Keratinocyte (primary cell): ENCODE data around the gene OR10V1. TPM values are rescaled to one million over a fixed set of nuclear protein-coding genes. Genes with fewer than 3 reads are reported as not detected.

ENCODE experiments used
- DNase-seq: peaks from one replicate; pipeline ENCODE4 v3.0.0-alpha.2; 2011; ENCODE audit warnings: low read depth, missing footprints, low spot score
- FAIRE-seq: peaks from 2 replicates; lab custom pipeline; 2011; peaks lifted over from hg19 to GRCh38; lab: Jason Lieb, UNC
- H2AFZ ChIP-seq: 2 replicates; pipeline ENCODE4 v1.6.0; 2012; ENCODE audit warnings: low read length, control low read depth, inconsistent platforms; ENCODE audit not compliant: control insufficient read depth
- H3K27ac ChIP-seq: 2 replicates; pipeline ENCODE4 v1.5.1; 2011; ENCODE audit warnings: low read length; ENCODE audit not compliant: control insufficient read depth, insufficient read depth
- H3K27me3 ChIP-seq: 3 replicates; pipeline ENCODE4 v1.6.0; 2011; ENCODE audit warnings: low read length; ENCODE audit not compliant: control insufficient read depth, insufficient read depth; ENCODE audit errors: extremely low read depth
- H3K36me3 ChIP-seq, 2 experiments: 2 replicates in 1 of 2; 3 replicates in 1 of 2; pipeline ENCODE4 v1.5.1; 2011; ENCODE audit warnings: low read length in 2 of 2, mild to moderate bottlenecking in 1 of 2; ENCODE audit not compliant: control insufficient read depth in 2 of 2, insufficient read depth in 2 of 2; ENCODE audit errors: extremely low read depth in 1 of 2
- H3K4me1 ChIP-seq: 3 replicates; pipeline ENCODE4 v1.5.1; 2011; ENCODE audit warnings: low read length; ENCODE audit not compliant: control insufficient read depth, insufficient read depth; ENCODE audit errors: extremely low read depth
- H3K4me2 ChIP-seq: 3 replicates; pipeline ENCODE4 v1.6.0; 2011; ENCODE audit warnings: low read depth, low read length; ENCODE audit not compliant: control insufficient read depth, insufficient read depth; ENCODE audit errors: extremely low read depth
- H3K4me3 ChIP-seq, 3 experiments: fragments of 200-600 bp in 1 of 3; sonication (generic) in 1 of 3; 2 replicates in 2 of 3; 3 replicates in 1 of 3; pipeline ENCODE4 v1.5.1; 2011 to 2016; ENCODE audit warnings: low read length in 3 of 3, mild to moderate bottlenecking in 3 of 3, control low read depth in 2 of 3, inconsistent platforms in 1 of 3, low read depth in 1 of 3, mixed read lengths in 1 of 3, mixed run types in 1 of 3, moderate library complexity in 1 of 3; ENCODE audit not compliant: control insufficient read depth in 2 of 3, insufficient read depth in 2 of 3; ENCODE audit errors: extremely low read depth in 1 of 3
- H3K79me2 ChIP-seq: 2 replicates; pipeline ENCODE4 v1.6.0; 2012; ENCODE audit warnings: low read length; ENCODE audit not compliant: control insufficient read depth, insufficient read depth
- H3K9ac ChIP-seq: 3 replicates; pipeline ENCODE4 v1.6.0; 2011; ENCODE audit warnings: low read length; ENCODE audit not compliant: control insufficient read depth, insufficient read depth; ENCODE audit errors: extremely low read depth
- H3K9me1 ChIP-seq: 3 replicates; pipeline ENCODE4 v1.6.0; 2011; ENCODE audit warnings: low read length; ENCODE audit not compliant: control insufficient read depth, insufficient read depth; ENCODE audit errors: extremely low read depth
- H3K9me3 ChIP-seq: 2 replicates; pipeline ENCODE4 v1.5.1; 2012; ENCODE audit warnings: low read depth, low read length; ENCODE audit not compliant: control insufficient read depth
- H4K20me1 ChIP-seq: 3 replicates; pipeline ENCODE4 v1.6.0; 2011; ENCODE audit warnings: low read length; ENCODE audit not compliant: control insufficient read depth, insufficient read depth; ENCODE audit errors: extremely low read depth
- CTCF ChIP-seq, 3 experiments: IDR thresholded peaks in 1 of 3; conservative IDR thresholded peaks in 1 of 3; optimal IDR thresholded peaks in 1 of 3; 2 replicates in 2 of 3; 3 replicates in 1 of 3; pipeline versions ENCODE3 to v1.5.1; 2011; ENCODE audit warnings: low read length in 3 of 3, mild to moderate bottlenecking in 3 of 3, moderate library complexity in 2 of 3, control low read depth in 1 of 3, inconsistent platforms in 1 of 3; ENCODE audit not compliant: insufficient read depth in 2 of 3; ENCODE audit errors: extremely low read depth in 1 of 3
- EZH2 ChIP-seq: IDR thresholded peaks from one replicate; pipeline ENCODE4 v1.6.1; 2012; ENCODE audit warnings: inconsistent platforms, mild to moderate bottlenecking, low read length, moderate library complexity
- dilution Hi-C: fragments of 300-500 bp; cut with MboI; formaldehyde crosslinking; loops from one replicate; pipeline ENCODE4 v1.7.0; 2020; ENCODE audit warnings: low sequenced_read_pairs; ENCODE audit not compliant: extremely low pct_ligation_motif_present
- polyA plus RNA-seq, 5 experiments: library from polyadenylated mRNA; depleted of rRNA in 3 of 5; stranded (reverse) in 3 of 5; stranded (forward) in 1 of 5; unstranded in 1 of 5; fragments of >200 nt; gene quantifications; 1 replicate in 1 of 5; 2 replicates in 3 of 5; 3 replicates in 1 of 5; pipeline versions ENCODE4 v1.2.1 to v1.2.3, GENCODE V29; 2011 to 2012; ENCODE audit warnings: missing spikeins in 2 of 5, low read depth in 1 of 5, low replicate concordance in 1 of 5

The OR10V1 gene
- polyA plus RNA-seq, 1 donor (not counting 4 experiments of a cell fraction or from before 2014, with no cell fraction given) = not detected

GRCh38 chr11:59719556-59719955, 5.9 kb upstream of the OR10V1 start:
- Histone ChIP-seq H3K9ac (no peak overlapping the region), H2AFZ (no peak overlapping the region), H3K36me3 (no peaks in the 10 kb centered on the region), H3K4me1 (peaks cover 4% of the 10 kb centered on the region), H3K4me2 (no peak overlapping the region), H3K4me3 (no peak overlapping the region), H3K27me3 (no peaks in the 10 kb centered on the region), H3K79me2 (no peaks in the 10 kb centered on the region), H3K9me1 (no peaks in the 10 kb centered on the region), H3K9me3 (no peaks in the 10 kb centered on the region), H4K20me1 (no peaks in the 10 kb centered on the region), H3K27ac (no peak overlapping the region)
- TF ChIP-seq CTCF (optimal IDR thresholded peaks at IDR 0.05 in 1 of 3, IDR thresholded peaks at IDR 0.05 in 1 of 3, conservative IDR thresholded peaks at IDR 0.05 in 1 of 3; ENCODE audit: extremely low read depth in 1 of 3, insufficient read depth in 2 of 3, low read length in 3 of 3) = no peak
- TF ChIP-seq EZH2 = no peak
- FAIRE-seq = no peak
- dilution Hi-C loops = no loop called here
- DNase-seq = no peak

- H3K36me3 ChIP-seq = no peaks in the 10 kb centered on the region
- no peaks in the 10 kb centered on the region for H3K79me2 ChIP-seq
- H3K9me1 ChIP-seq = no peaks in the 10 kb centered on the region
- no peak overlapping the region for H3K4me2 ChIP-seq
- H2AFZ ChIP-seq = no peak overlapping the region
- FAIRE-seq (no peak), DNase-seq (no peak)
- TF ChIP-seq EZH2 = no peak
- no peak for TF ChIP-seq CTCF (optimal IDR thresholded peaks at IDR 0.05 in 1 of 3, IDR thresholded peaks at IDR 0.05 in 1 of 3, conservative IDR thresholded peaks at IDR 0.05 in 1 of 3; ENCODE audit: extremely low read depth in 1 of 3, insufficient read depth in 2 of 3, low read length in 3 of 3)
- no peak overlapping the region for H3K4me3 ChIP-seq
- H3K27me3 ChIP-seq = no peaks in the 10 kb centered on the region
- no peak overlapping the region for H3K27ac ChIP-seq
- dilution Hi-C loops = no loop called here
- H3K9me3 ChIP-seq = no peaks in the 10 kb centered on the region
- no peaks in the 10 kb centered on the region for H4K20me1 ChIP-seq
- no peak overlapping the region for H3K9ac ChIP-seq
- no peaks in the 10 kb centered on the region for H3K4me1 ChIP-seq
These were observed 2.4 kb upstream of the OR10V1 start for GRCh38 chr11:59716051-59716450.
